NCI-H748 (cell line): Measurements from ENCODE around the gene LPCAT2.

ENCODE experiments used
- DNase-seq: peaks from one replicate; lab custom pipeline; 2025; ENCODE audit not compliant: unreplicated experiment; lab: John Stamatoyannopoulos, UW

The LPCAT2 gene

DNA sequence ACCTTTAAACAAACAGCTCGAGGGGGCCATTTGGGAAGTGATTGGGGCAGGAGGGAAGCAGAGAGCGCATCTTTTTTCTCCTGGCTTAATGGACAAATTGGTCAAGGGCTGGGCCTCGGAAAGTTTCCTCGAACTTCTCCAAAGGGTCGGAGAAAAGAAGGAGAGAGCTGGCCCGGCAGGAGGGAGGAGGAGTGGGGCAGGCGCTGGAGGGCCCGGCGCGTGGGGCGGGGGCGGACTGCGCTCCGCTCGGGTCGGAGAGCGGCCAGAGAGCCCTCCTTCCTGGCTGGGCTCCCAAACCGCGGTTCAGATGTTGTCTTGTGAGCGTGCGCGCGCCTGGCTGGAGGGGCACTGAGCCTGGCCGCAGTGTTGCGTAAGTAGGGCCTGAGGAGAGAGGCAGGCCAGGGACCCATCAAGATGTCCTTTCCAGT, 28.6 kb upstream of the LPCAT2 start:
- peak; percentile 10 for DNase-seq

- no peak for DNase-seq
These were observed 27.8 kb upstream of the LPCAT2 start for GRCh38 chr16:55481023-55481422.

DNA sequence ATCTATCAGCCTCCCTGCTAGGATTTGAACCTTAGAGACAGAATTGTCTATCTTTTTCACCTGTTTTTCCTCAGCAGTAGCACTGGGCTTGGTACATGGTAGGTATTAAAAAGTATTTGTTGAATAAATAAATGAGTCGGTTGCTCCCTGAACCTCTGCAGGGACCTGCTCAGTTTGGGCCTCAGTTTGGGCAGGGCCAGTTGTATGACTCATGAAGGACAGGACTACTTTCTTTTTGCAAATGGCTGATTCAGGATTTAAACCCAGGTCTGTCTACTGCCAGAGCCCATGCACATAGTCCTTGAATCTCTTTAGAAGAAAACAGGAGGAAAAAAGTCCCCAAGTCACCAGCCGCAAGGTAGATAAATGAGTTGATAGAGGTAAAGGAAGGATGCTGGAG, 26.8 kb upstream of the LPCAT2 start:
- DNase-seq, result no peak

GRCh38 chr16:55487048-55487803, 21.6 kb upstream of the LPCAT2 start:
- no peak for DNase-seq

DNA sequence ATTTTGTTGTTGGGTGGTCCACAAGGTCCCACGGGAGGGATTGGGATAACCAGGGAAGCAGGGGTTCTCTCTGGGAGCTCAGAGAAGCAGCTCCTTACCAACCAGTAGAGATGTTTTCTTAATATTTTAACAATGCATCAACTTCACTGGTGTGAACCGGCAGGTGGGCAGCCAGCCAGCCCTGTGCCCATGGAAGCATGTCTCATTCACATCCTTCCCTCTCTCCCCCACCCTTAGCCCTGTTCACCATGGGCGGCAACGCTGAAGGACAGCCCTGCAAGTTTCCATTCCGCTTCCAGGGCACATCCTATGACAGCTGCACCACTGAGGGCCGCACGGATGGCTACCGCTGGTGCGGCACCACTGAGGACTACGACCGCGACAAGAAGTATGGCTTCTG, 20.6 kb upstream of the LPCAT2 start:
- no peak for DNase-seq

DNA sequence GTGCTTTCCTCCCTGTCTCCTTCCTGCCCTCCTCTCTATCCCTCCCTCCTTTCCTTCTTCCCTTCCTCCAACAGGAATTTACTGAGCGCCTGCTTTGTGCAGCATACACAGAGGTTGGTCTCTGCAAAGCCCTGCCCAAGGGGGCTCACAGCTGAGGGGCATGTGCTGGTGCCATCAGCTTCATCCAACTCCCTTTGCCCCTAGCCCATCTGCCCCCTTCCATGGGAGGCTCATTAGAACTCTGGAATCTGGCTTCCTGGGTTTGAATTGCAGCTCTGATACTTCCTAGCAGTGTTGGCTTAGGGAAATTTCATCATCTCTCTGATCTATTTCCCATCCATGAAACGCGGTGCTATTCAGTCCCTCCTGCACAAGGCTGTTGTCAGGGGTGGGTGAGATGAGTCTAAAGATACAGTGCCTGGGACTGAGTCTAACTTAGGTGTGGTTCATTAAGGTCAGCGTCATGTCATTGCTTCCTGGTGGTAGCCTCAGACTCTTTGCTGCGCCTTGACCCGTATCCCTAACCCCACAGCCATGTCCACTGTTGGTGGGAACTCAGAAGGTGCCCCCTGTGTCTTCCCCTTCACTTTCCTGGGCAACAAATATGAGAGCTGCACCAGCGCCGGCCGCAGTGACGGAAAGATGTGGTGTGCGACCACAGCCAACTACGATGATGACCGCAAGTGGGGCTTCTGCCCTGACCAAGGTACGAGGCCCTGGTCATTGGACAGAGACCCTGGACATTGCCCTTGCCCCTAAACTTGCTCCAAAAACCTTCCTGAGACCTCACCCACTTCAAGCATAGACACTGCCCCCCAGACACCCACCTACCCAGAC, 19.5 kb upstream of the LPCAT2 start:
- no peak for DNase-seq

DNA sequence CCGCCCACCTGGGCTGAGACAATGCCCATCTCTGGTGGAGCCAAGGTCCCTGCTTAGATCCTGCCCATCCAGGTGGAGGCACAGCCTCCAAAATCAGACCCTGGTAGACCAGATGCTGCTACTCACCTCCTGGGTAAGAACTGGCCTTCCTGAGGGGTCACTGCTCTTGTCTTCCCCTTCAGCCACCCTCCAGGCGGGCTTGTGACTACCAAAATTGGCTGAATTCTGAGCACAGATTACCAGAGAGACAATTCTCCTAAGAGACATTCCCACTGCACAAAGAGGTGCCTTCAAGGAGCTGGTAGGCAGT, 19.0 kb upstream of the LPCAT2 start:
- DNase-seq, result no peak

DNA sequence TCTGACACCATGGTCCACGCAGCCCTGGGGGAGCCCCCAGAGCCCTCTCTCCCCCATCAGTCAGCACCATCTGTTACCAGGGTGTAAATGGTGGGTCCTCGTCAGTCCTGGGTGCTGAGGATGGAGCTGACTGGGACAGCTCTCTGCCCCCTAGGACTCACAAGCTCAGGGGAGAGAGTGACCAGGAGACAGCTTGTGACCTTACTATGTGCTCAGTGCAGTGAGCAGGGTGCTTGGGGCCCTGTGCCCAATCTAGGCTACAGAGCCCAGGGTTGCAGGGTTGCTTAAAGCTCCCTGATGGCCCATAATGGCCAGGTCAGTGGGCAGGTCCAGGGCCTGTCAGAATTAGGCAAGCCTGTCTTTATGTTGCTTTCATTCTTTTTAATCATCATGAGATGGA, 18.6 kb upstream of the LPCAT2 start:
- no peak for DNase-seq

DNA sequence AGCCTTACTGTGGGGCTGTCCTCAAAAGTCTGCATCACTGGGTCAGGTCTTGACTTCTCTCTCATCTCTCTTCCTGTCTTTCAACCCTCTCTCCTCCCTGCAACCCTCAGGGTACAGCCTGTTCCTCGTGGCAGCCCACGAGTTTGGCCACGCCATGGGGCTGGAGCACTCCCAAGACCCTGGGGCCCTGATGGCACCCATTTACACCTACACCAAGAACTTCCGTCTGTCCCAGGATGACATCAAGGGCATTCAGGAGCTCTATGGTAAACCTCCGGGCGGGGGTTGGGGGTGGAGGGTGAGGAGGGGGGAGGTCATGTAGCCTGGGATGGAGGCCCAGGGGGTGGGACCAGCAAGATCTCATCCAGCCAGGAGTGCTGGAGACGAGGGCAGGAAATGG, 17.2 kb upstream of the LPCAT2 start:
- no peak for DNase-seq

DNA sequence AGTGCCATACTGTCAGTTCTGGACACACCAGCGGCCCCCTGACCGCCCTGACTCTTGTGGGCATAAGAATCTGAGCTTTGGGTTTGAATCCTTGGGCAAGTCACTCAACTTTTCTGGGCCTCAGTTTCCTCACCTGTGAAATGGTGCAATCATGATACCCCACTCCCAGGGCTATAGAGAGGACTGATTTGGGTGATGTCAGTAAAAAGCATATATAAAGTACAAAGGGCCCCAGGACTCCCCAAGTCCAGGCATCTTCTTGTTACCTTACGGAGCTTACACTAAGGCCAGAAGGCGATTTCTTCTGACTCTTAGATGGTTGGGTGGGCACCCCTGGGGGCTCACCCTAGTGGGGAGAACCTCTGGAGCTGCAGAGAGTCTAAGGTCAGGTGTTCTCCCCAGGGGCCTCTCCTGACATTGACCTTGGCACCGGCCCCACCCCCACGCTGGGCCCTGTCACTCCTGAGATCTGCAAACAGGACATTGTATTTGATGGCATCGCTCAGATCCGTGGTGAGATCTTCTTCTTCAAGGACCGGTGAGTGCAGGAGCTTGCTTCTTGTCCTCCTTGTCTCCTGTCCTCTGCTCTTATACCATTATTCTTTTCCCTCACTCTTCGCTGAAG, 16.0 kb upstream of the LPCAT2 start:
- DNase-seq, result no peak

DNA sequence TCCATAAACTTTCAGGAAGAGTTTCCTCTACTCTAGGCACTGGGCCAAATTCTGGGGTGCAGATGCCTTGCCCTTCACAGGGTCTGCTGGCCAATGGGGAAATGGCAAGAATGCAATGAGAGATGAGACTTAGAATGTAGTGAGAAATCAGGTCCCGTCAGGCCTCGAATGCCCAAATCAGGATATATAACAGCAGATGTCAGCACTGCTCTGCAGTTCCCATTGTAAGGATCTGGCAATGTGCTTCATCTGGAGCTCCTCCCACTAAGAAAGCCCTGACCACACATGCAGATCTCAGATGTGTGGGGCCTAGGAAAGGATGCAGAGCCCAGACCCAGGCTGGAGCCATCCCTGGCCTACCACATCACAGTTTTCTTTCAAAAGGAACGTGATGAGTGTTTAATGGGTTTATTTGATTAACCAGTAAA, 13.9 kb upstream of the LPCAT2 start:
- DNase-seq, result no peak

DNA sequence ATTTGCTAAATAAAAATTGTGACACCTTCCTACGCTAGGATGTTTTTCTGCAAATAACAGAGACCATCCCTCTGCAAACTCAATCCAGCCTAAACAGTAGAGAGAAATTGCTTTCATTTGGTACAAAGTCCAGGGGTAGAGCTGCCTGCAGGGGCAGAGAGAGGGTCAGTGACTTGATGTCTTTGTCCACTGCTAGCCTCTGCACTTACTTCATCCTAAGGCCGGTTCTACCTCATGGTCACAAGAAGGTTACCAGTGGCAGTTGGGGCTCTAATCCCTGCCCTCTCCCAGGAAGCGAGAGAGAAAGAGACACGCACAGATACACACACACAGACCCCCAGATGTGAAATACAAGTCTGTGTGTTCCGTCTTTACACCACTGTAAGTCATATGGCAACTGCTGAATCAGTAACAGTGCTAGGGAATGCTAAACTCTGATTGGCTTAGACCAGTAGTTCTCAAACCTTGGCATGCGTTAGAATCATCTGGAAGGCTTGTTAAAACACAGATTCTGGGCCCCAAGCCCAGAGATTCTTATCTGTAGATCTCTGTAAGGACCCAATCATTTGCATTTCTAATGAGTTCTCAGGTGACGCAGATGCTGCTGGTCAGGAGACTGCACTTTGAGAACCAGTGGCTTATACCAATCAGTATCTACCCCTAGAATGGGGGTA, 13.1 kb upstream of the LPCAT2 start:
- no peak for DNase-seq

- DNase-seq, result peak; percentile 1
These were observed 12.2 kb upstream of the LPCAT2 start for GRCh38 chr16:55496509-55497145.

- no peak for DNase-seq
These were observed 11.3 kb upstream of the LPCAT2 start for GRCh38 chr16:55497558-55497957.

GRCh38 chr16:55498101-55498500, 10.8 kb upstream of the LPCAT2 start:
- DNase-seq, result no peak

- DNase-seq, result no peak
These were observed 9.6 kb upstream of the LPCAT2 start for GRCh38 chr16:55499281-55499680.

GRCh38 chr16:55499951-55500529, 8.8 kb upstream of the LPCAT2 start:
- no peak for DNase-seq

DNA sequence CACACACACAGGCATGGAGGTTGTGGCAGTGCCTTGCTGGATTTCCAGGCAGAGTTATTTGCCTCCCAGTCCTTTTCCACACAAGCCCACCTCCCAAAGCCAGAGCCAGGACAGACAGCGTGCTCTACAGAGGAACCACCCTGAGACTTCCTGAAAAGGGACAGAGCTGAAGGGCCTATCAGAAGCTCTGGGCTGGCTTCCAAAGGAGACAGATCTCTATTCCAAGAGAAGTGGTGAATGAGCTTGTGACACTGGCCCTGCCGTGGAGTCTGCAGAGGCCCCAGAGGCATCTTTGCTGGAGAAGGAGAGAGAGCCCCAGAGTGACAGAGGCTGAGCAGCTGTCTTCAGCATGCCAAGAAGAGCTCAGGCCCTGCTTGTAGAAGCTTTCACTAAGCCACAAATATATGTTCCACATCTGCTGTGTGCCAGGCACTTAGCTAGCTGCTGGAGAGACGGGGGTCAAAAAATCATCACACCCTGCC, 8.3 kb upstream of the LPCAT2 start:
- DNase-seq, result no peak

GRCh38 chr16:55501549-55502322, 7.1 kb upstream of the LPCAT2 start:
- no peak for DNase-seq
